ENCODE data around the gene SLC66A1.
A peak's percentile ranks its signal among the peaks of the same experiment; 100 is the strongest.
"Not testable (repeated sequence)": the region's sequence is repeated elsewhere in the genome, so short reads cannot be mapped to it uniquely, and the experiment has no call there.

SLC66A1 gene

DNA sequence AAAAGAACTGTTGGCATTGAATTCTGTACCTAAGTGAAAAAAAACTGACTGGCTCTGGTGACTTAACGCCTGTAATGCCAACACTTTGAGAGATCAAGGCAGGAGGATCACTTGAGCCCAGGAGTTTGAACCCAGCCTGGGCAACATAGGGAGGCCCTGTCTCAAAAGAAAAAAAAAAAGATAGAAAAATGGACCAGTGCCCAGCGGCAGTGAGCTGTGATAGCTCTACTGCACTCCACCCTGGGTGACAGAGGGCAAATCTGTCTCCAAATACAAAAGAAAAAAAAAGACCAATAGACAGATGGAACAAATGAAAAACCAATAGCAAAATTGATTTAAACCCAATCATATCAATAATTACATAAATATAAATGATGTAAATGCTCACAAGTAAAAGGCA, 22.9 kb upstream of the SLC66A1 start:
- TF ChIP-seq, protein P1, sequence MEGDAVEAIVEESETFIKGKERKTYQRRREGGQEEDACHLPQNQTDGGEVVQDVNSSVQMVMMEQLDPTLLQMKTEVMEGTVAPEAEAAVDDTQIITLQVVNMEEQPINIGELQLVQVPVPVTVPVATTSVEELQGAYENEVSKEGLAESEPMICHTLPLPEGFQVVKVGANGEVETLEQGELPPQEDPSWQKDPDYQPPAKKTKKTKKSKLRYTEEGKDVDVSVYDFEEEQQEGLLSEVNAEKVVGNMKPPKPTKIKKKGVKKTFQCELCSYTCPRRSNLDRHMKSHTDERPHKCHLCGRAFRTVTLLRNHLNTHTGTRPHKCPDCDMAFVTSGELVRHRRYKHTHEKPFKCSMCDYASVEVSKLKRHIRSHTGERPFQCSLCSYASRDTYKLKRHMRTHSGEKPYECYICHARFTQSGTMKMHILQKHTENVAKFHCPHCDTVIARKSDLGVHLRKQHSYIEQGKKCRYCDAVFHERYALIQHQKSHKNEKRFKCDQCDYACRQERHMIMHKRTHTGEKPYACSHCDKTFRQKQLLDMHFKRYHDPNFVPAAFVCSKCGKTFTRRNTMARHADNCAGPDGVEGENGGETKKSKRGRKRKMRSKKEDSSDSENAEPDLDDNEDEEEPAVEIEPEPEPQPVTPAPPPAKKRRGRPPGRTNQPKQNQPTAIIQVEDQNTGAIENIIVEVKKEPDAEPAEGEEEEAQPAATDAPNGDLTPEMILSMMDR (IDR thresholded peaks at IDR 0.05; ENCODE audit: low read length, missing control alignments): no peak
- no peak for DNase-seq (ENCODE audit: low read depth)
- peak overlapping the region; percentile 46 for H3K4me3 ChIP-seq (replicated peaks; ENCODE audit: low read depth, low read length)

DNA sequence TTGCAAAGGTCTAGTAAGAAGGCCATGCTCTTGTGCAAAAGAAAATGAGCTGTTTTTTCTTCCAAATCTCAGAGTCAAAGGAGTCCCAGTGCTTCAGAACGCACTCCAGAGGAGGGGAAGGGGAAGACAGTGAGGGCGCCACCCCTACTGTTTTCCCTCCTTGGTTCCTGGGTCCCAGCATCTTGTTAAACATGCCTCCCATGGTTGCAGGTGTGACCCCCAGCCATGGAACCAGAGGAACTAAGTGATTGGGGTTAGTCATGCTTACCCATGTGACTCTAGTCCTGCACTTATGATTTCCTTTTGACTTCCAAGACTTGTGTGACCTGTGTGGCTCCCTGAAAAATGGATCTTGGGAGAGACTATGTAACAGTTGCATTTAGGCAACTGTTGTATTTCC, 17.5 kb upstream of the SLC66A1 start:
- no peak overlapping the region for H3K4me3 ChIP-seq (replicated peaks; ENCODE audit: low read depth, low read length)
- no peak for DNase-seq (ENCODE audit: low read depth)
- TF ChIP-seq, protein P1 (IDR thresholded peaks at IDR 0.05; ENCODE audit: low read length, missing control alignments): no peak

DNA sequence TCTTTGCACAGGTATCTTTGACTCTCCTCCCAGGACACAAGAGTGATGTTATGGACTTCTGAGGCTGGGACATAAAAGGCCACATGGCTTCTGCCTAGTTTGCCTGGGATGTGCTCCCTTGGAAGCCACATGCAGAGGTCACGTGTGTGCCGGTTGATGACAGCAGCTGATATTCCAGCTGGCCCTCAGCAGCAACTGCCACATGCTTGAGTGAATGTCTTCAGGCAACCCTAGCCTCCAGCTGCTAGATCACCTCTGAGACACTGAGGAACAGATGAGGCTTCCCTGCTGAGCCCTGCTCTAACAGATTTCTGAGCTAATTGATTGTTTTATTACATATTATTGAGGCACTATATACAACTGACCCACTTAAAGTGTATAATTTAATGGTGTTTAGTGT, 11.9 kb upstream of the SLC66A1 start:
- DNase-seq (ENCODE audit: low read depth): no peak
- no peak overlapping the region for H3K4me3 ChIP-seq (replicated peaks; ENCODE audit: low read depth, low read length)
- TF ChIP-seq, protein P1 (IDR thresholded peaks at IDR 0.05; ENCODE audit: low read length, missing control alignments): no peak

DNA sequence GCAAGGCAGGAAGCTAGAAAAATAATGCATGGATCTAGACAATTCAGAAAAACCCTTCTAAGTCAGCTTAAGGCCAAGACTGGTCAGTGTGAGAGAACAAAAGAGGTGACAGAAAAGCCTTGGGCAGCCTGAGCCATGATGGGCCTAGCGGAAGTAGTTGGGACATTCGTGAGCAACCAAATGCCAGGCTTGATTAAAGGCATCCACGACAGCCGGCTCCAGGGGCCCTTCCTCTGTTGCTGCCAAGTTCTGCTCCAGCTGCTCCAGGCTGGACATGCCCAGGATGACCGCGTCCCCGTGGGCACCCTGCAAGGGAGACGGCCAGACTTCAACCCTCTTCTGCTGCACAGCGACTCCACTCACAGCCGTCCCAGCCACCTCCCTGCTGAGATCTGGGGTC, 8.0 kb upstream of the SLC66A1 start:
- H3K4me3 ChIP-seq (replicated peaks; ENCODE audit: low read depth, low read length); DNase-seq (ENCODE audit: low read depth): not testable (repeated sequence)

DNA sequence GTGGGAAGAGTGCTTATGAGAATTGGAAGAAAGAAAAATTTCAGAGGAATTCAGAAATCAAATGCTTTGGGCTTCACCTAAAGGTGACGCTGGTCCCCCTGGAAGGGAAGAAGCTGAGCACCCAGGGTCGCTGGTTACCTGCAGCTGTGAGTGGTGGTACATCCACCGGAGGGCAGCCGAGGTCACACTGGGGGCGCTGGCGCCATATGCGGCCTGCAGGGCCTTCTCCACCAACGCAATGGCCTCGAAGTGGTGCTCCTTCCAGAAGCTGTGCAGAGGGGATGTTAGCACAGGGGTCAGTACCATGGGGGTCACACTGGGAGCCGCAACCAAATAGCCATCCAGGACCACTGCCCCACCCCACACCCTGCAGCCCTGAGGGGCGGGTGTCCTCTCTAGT, 6.2 kb upstream of the SLC66A1 start:
- TF ChIP-seq, protein P1 (IDR thresholded peaks at IDR 0.05; ENCODE audit: low read length, missing control alignments): no peak
- no peak overlapping the region for H3K4me3 ChIP-seq (replicated peaks; ENCODE audit: low read depth, low read length)
- DNase-seq (ENCODE audit: low read depth): no peak

DNA sequence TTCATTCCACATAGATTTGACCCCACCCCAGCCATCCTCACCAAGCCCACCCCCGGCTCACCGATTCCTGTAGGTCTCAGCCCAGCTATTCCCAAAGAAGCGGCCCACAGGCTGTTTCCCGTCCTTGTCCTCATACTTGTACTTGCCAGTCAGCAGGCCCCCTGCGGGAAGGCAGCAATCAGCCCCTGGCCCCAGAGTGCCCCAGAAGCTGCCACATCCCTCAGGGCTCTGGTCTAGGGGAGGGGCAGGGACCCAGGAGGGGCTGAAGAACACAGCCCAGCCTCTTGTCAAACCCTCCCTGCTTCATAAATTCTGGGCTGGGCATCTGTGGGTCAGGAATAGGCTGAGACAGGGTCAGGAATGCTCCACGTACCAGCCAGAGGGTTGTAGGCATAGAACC, 5.2 kb upstream of the SLC66A1 start:
- no peak for DNase-seq (ENCODE audit: low read depth)
- no peak overlapping the region for H3K4me3 ChIP-seq (replicated peaks; ENCODE audit: low read depth, low read length)
- TF ChIP-seq, protein P1 (IDR thresholded peaks at IDR 0.05; ENCODE audit: low read length, missing control alignments): no peak

DNA sequence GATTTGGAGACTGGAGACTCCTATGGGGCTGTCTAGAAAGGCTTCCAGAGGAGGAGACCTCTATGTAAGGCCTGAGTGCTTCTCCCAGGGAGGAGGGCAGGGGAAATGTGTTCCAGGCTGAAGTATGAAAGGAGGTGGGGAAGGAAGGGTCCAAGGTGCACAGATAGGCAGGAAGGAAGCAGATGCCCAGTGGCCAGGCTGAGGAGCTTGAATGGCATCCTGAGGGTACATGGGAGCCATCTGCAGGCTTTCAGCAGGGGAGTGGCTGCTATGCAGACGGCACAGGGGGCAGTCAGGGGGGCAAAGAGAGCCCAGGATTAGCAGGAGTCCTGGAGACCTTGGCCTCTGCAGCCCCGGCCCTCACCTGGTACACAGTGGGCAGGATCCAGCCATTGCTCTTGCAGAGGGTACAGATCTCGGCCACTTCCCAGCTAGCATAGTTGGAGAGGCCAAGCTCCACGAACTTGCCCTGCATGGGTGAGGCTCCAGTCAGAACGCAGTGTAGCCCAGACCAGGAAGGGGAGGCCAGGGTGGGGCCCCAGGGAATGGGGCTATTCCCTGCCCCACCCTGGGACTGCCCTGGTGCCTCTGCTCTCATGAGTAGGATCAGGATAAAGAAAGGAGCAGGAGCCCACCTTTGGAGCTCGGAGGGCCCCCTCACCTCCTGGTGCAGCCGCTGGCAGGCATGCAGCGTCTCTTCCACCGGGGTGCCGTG, 4.2 kb upstream of the SLC66A1 start:
- DNase-seq (ENCODE audit: low read depth): no peak
- TF ChIP-seq, protein P1 (IDR thresholded peaks at IDR 0.05; ENCODE audit: low read length, missing control alignments): no peak
- no peak overlapping the region for H3K4me3 ChIP-seq (replicated peaks; ENCODE audit: low read depth, low read length)

Data from fibroblast of pulmonary artery (primary cell).